Measurements from ENCODE around the gene SPTBN1.

- TF ChIP-seq CTCF (conservative IDR thresholded peaks at IDR 0.05; ENCODE audit: low read depth, low read length) (no peak), SMC3 (IDR thresholded peaks at IDR 0.05; ENCODE audit: low read depth, low read length) (no peak), USF2 (IDR thresholded peaks at IDR 0.05; ENCODE audit: low read depth, low read length) (no peak), MXI1 (IDR thresholded peaks at IDR 0.05; ENCODE audit: borderline replicate concordance, low read depth, low read length) (no peak), BHLHE40 (IDR thresholded peaks at IDR 0.05; ENCODE audit: low read depth, low read length) (no peak), POLR2A (IDR thresholded peaks at IDR 0.05; ENCODE audit: low read depth, low read length) (no peak), RFX5 (IDR thresholded peaks at IDR 0.05; ENCODE audit: low read depth, low read length) (no peak), RAD21 (IDR thresholded peaks at IDR 0.05; ENCODE audit: low read length) (no peak), MAZ (IDR thresholded peaks at IDR 0.05; ENCODE audit: borderline replicate concordance, low read depth, low read length) (no peak), MAFK (IDR thresholded peaks at IDR 0.05; ENCODE audit: low read depth, low read length) (no peak)
- TF ChIP-seq, protein P1, sequence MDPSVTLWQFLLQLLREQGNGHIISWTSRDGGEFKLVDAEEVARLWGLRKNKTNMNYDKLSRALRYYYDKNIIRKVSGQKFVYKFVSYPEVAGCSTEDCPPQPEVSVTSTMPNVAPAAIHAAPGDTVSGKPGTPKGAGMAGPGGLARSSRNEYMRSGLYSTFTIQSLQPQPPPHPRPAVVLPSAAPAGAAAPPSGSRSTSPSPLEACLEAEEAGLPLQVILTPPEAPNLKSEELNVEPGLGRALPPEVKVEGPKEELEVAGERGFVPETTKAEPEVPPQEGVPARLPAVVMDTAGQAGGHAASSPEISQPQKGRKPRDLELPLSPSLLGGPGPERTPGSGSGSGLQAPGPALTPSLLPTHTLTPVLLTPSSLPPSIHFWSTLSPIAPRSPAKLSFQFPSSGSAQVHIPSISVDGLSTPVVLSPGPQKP (IDR thresholded peaks at IDR 0.05; ENCODE audit: borderline replicate concordance, low read depth, low read length), result no peak
These were observed 95.1 kb downstream of the SPTBN1 start for GRCh38 chr2:54551123-54551756.

All from IMR-90 (cell line).